Activated naive CD4-positive, alpha-beta T cell treated with anti-CD3 and anti-CD28 coated beads, Interleukin-2, amount 50 U/mL, for 24 hours (primary cell): ENCODE results near the gene CIBAR2.
"Not testable (repeated sequence)": the region's sequence is repeated elsewhere in the genome, so short reads cannot be mapped to it uniquely, and the experiment has no call there.

Experiments
- H3K27ac Mint-ChIP-seq: one replicate; pipeline ENCODE4 v1.8.0; 2021; ENCODE audit warnings: mild to moderate bottlenecking, mixed read lengths
- H3K27me3 Mint-ChIP-seq: one replicate; pipeline ENCODE4 v1.8.0; 2021; ENCODE audit warnings: mixed read lengths
- H3K36me3 Mint-ChIP-seq: one replicate; pipeline ENCODE4 v1.8.0; 2021; ENCODE audit warnings: mixed read lengths
- H3K4me1 Mint-ChIP-seq: one replicate; pipeline ENCODE4 v1.8.0; 2021; ENCODE audit warnings: mixed read lengths
- H3K4me3 Mint-ChIP-seq: one replicate; pipeline ENCODE4 v1.8.0; 2021; ENCODE audit warnings: mild to moderate bottlenecking, mixed read lengths
- H3K9me3 Mint-ChIP-seq: one replicate; pipeline ENCODE4 v1.8.0; 2021; ENCODE audit warnings: mixed read lengths

CIBAR2 gene

DNA sequence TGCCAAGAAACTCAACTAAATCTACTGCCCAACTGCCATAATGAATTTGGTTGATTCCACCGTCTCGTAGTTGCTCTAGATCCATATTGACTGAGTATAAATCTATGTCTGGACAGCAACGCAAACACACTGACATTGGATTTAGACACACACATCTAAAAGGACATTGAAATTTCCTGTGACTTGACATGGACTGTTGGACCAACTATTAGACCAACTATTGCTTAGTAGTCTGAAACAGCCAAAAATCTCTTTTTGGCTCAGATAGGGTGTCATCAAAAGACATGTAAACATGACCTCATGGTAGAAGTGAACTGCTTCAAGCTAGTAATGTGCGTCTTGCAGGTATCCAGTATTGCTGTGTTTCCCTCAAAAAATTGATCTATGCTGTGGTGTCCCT, 53.4 kb downstream of the CIBAR2 start:
- H3K27ac Mint-ChIP-seq: no peak overlapping the region
- H3K4me1 Mint-ChIP-seq: peaks cover 32% of the 10 kb centered on the region
- no peak overlapping the region for H3K4me3 Mint-ChIP-seq
- H3K36me3 Mint-ChIP-seq: no peaks in the 10 kb centered on the region
- H3K27me3 Mint-ChIP-seq: no peaks in the 10 kb centered on the region
- no peaks in the 10 kb centered on the region for H3K9me3 Mint-ChIP-seq

DNA sequence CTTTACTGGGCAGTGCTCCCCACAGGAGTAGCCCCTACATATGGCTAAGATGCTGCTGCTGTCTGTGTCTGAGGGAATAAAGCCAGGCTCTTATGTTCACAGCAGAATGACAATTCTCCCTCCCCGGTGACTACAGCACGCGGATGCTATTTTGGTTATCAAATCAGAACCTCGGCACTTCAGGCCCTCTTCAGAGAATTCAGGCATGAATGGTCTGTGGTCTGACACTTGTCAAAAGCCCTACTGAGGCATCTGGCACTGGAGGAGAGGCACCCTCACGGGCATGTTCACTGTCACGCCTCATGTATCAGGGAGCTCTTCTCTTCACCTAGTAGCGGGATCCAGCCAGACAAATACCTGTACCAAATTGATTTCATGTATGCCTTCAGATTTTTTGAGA, 54.3 kb downstream of the CIBAR2 start:
- Mint-ChIP-seq H3K9me3 (no peaks in the 10 kb centered on the region), H3K27ac (no peak overlapping the region), H3K4me1 (peaks cover 32% of the 10 kb centered on the region), H3K36me3 (no peaks in the 10 kb centered on the region), H3K27me3 (no peaks in the 10 kb centered on the region), H3K4me3 (peak overlapping the region; percentile 58)

DNA sequence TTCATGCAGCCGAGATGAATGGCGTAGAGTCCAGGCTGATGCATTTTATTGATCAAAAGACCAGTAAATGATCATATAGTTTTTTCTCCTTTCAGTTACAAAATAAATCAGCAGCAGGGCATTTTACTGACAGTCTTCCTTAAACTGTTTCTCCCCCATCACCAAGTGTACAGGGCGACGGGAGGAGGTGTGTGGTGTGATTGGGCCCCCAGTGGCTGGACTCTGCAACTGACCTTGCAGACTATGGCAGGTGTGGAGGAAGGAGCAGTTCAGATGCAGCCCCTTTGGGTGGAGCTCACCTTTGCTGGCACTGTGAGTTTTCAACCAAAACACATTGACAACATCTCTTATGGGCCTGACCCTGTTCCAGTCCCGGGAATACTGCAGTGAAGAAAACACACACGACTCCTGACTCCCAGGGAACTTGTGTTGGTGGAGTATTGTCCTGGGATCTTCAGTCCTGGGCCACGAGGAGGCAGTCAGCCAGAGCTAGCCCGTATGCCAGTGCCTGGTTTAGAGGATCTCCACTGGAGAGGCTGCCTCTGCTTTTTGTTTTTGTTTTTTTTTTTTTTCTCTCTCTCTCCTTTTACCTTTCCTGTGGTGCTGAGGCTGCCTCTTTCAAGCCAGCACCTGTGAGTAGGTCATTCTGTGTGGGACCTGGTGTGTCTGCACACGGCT, 54.9 kb downstream of the CIBAR2 start:
- Mint-ChIP-seq H3K36me3 (no peaks in the 10 kb centered on the region), H3K9me3 (no peaks in the 10 kb centered on the region), H3K27me3 (no peaks in the 10 kb centered on the region), H3K4me1 (peaks cover 32% of the 10 kb centered on the region), H3K4me3 (peak overlapping the region; percentile 58), H3K27ac (peak overlapping the region; percentile 65)

DNA sequence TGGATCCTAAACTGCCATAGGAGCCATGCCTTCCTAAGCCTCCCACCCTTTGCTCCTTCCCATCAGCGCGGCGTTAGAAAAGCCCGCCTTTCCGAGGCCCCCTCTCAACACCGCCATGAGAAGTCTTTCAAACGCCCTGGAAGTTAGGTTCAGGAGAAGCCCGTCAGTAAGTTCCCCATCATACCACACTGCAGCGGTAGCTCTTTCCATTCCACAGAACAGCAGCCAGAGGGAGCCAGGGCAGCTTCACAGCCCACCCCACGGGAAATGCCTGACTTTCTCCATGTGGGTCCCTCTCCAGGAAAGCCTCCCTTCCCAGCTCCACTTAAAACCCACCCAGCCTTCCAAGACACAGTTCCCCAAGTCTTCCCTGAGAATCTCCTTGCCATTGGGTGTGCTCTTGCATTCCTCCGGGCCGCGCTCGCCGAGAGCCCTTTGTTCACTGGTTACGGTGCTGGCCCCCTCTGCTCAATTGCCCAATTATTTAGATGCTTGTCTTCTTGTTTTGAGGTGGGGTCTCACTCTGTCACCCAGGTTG, 56.0 kb downstream of the CIBAR2 start:
- peak overlapping the region; percentile 87 for H3K27ac Mint-ChIP-seq
- H3K9me3 Mint-ChIP-seq: no peaks in the 10 kb centered on the region
- H3K27me3 Mint-ChIP-seq: no peaks in the 10 kb centered on the region
- peak overlapping the region; percentile 79 for H3K4me3 Mint-ChIP-seq
- H3K4me1 Mint-ChIP-seq: peaks cover 32% of the 10 kb centered on the region
- H3K36me3 Mint-ChIP-seq: no peaks in the 10 kb centered on the region

DNA sequence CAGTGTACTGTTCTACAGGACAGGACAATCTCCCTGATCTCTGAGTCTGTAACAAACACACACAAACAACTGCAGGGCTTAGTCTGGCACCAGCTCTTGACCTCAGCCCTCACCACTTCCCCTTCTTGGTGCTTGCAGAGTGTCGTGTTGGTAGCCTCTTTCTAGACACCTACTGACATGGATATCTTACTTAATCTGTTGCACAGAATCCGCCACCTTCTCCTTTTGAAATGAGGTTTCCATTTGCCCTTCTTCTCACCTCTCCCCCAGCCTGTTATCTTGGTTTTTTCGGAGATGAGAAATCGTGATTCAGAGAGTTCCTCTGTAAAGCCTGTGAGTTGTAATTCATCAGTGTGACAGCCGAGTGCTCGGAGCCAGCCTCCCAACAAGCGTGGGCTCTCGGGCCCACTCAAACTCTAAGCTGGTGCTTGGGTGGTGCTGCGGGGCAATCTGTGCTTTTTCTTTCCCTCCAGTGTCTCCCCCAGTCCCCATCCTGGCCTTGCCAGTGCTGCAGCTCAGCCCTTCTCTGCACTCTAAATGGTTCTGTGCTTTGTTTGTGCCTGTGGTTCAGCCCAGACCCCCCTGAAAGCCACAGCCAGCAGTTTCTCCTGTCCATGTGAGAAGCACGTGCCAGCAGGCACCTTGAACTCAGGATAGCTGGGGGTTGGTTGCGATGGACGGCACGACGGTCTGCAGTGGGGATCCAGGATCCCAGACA, 56.6 kb downstream of the CIBAR2 start:
- Mint-ChIP-seq H3K4me1 (peaks cover 32% of the 10 kb centered on the region), H3K27ac (peak overlapping the region; percentile 87), H3K36me3 (no peaks in the 10 kb centered on the region), H3K27me3 (no peaks in the 10 kb centered on the region), H3K4me3 (peak overlapping the region; percentile 79), H3K9me3 (no peaks in the 10 kb centered on the region)

DNA sequence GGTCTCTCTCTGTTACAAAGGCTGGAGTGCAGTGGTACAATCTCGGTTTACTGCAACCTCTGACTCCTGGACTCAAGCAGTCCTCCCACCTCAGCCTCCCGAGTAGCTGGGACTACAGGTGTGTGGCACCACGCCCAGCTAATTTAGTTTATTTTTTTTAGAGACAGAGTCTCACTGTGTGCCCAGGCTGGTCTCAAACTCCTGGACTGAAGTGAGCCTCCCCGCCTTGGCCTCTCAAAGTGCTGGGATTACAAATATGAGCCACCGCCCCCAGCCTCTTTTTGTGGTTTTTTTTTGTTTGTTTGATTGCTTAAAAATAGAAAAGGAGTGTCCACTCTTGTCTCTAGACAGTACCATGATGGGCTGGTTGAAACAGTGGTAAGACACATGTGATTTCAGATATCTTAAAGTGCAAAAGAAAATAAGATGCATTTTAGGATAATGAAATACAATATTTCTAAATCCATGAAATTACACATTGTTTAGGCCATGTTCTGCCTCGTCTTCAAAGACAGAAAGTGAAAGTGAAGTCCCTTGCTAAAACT, 57.3 kb downstream of the CIBAR2 start:
- Mint-ChIP-seq H3K27ac (peak overlapping the region; percentile 87), H3K4me3 (peak overlapping the region; percentile 79), H3K36me3 (no peaks in the 10 kb centered on the region), H3K27me3 (no peaks in the 10 kb centered on the region), H3K4me1 (peaks cover 32% of the 10 kb centered on the region), H3K9me3 (no peaks in the 10 kb centered on the region)

DNA sequence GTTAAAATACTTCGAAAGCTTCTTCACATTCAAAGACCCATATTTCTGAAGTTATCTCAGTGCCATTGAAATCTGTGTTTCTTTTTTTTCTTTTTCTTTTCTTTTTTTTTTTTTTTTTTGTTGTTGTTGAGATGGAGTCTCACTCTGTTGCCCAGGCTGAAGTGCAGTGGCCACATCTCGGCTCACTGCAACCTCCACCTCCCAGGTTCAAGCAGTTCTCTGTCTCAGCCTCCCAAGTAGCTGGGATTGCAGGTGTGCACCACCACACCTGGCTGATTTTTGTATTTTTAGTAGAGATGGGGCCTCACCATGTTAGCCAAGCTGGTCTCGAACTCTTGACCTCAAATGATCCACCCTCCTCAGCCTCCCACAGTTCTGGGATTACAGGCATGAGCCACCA, 58.0 kb downstream of the CIBAR2 start:
- H3K27me3 Mint-ChIP-seq, H3K27ac Mint-ChIP-seq, H3K4me3 Mint-ChIP-seq, H3K9me3 Mint-ChIP-seq, H3K36me3 Mint-ChIP-seq: not testable (repeated sequence)
- H3K4me1 Mint-ChIP-seq: peaks cover 32% of the 10 kb centered on the region

DNA sequence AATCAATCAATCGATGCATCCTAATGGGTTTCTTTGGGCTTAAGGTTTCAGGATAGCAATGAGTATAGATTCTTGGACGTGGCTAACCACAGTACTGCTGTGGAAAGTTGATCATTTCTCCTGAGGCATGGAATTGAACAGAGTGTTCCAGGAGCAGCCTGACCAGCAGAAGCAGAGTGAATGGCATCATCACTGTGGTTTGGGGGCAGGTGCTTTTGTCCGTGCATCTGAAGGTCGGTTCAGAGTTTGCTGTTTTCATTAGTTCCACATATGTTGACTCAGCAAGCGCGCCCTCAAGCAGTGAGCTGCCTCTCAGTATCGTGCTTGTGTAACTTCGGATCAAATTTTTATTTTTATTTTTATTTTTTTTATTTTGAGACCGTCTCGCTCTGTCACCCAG, 59.7 kb downstream of the CIBAR2 start:
- no peak overlapping the region for H3K27ac Mint-ChIP-seq
- H3K27me3 Mint-ChIP-seq: no peaks in the 10 kb centered on the region
- peaks cover 37% of the 10 kb centered on the region for H3K4me1 Mint-ChIP-seq
- H3K9me3 Mint-ChIP-seq: no peaks in the 10 kb centered on the region
- no peak overlapping the region for H3K4me3 Mint-ChIP-seq
- H3K36me3 Mint-ChIP-seq: no peaks in the 10 kb centered on the region

DNA sequence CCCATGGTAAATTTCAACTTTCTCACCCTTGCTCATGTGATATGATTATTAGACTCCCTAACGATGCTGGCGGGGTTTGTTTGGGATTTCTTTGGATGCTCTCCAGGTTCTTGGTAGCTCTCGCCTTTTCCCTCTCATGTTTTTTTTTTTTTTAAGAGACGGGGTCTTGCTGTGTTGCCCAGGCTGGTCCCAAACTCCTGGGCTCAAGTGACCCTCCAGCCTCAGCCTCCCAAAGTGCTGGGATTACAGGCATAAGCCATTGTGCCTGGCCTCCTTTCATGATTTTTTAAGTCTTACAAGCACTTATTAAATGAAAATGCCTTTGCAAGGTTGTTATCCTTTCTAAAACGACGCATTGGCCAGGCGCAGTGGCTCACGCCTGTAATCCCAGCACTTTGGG, 60.6 kb downstream of the CIBAR2 start:
- Mint-ChIP-seq H3K4me3 (no peak overlapping the region), H3K27ac (no peak overlapping the region), H3K36me3 (no peaks in the 10 kb centered on the region), H3K9me3 (no peaks in the 10 kb centered on the region), H3K4me1 (peaks cover 37% of the 10 kb centered on the region), H3K27me3 (no peaks in the 10 kb centered on the region)

DNA sequence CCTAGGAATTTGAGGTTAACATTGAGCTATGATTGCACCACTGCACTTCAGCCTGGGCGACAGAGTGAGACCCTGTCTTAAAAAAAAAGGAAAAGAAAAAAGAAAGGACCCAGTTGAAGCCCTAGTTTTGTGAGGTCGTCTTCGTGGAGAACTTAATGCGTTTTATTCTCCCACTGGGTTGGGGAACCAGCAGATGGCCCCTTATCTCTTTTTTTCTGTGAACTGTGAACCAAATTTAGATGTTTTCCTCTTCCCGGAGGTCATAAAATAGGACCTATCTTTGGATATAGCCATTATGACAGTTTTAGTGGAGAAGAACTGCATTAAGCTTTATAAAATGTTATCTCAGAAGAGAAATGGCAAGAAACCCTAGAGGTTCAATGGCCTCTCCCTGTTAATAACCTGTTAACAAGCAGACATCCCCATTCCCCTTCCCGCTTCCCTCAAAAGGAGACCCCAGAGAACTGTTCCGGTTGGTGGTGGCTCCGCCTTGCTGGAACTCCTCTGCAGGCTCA, 61.1 kb downstream of the CIBAR2 start:
- peaks cover 37% of the 10 kb centered on the region for H3K4me1 Mint-ChIP-seq

DNA sequence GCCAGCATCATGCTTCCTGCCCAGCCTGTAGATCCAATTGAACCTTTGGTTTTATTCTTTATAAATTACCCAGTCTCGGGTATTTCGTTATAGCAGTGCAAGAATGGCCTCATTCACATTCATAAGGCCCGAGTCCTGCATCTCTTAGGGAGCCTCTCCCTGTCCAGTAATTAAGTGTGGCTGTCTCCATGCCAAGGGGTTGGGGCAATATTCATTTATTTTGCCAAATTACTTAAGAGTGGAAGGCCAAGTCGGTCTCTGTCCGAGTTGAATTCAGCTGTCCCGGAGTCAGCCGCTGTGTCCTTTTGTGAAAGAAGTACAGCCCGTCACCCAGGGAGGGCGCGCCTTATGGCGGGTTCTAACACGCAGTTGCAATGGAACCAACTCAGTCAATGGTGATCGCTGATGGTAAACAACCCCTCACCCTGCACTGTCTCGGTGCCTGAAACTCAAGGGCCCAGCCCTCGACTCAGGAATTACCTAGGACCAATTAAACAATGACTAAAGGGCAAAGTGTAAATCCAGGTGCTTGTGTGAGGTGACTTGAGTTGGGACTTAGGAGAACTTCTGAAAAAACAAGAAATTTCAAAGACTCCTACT, 62.5 kb downstream of the CIBAR2 start:
- Mint-ChIP-seq H3K4me3 (no peak overlapping the region), H3K27ac (no peak overlapping the region), H3K27me3 (no peaks in the 10 kb centered on the region), H3K9me3 (no peaks in the 10 kb centered on the region), H3K36me3 (peaks cover 3% of the 10 kb centered on the region), H3K4me1 (peaks cover 27% of the 10 kb centered on the region)

More for the DNA sequence above, 61.1 kb downstream of the CIBAR2 start:
- H3K27ac Mint-ChIP-seq: no peak overlapping the region
- no peaks in the 10 kb centered on the region for H3K9me3 Mint-ChIP-seq
- no peak overlapping the region for H3K4me3 Mint-ChIP-seq
- H3K27me3 Mint-ChIP-seq: no peaks in the 10 kb centered on the region
- peaks cover 2% of the 10 kb centered on the region for H3K36me3 Mint-ChIP-seq

DNA sequence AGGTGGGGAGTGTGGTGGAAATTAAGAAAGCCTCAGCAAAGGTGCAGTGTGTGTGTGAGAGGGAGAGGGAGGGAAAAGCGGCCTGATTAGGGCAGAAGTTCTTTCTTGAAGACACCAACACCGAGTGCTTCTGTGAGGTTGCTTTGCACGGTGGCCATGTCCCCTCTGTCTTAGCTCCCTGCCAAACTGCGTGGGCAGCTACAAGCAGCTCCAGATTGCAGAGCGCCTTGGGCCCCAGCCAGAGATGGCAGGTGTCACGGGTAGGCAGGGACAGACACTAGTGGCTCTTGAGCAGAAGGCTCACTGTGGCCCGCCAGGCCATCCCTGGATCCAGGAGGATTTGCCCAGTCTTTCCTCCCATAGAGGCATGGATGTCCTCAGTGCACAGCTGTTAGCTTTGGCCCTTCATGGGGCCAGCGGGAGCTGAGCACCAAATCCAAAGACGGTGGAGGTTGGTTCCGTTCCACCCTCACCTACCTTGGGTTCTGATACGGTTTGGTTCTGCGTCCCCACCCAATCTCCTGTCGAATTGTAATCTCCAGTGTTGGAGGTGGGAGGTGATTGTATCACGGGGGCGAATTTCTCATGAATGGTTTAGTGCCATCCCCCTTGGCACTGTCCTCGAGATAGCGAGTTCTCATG, 63.2 kb downstream of the CIBAR2 start:
- Mint-ChIP-seq H3K4me3 (no peak overlapping the region), H3K4me1 (peaks cover 27% of the 10 kb centered on the region), H3K27ac (no peak overlapping the region)

More for the DNA sequence above, 63.2 kb downstream of the CIBAR2 start:
- Mint-ChIP-seq H3K9me3 (no peaks in the 10 kb centered on the region), H3K36me3 (peaks cover 3% of the 10 kb centered on the region), H3K27me3 (no peaks in the 10 kb centered on the region)
